ENCODE results near the gene INSC. TPM values are rescaled to one million over a fixed set of nuclear protein-coding genes. Genes with fewer than 3 reads are reported as not detected.

Gene INSC
- total and polyA plus RNA-seq, 9 of the 15 experiments (the other 6 are each of a cell fraction or from before 2014, with no cell fraction given) = not detected

DNA sequence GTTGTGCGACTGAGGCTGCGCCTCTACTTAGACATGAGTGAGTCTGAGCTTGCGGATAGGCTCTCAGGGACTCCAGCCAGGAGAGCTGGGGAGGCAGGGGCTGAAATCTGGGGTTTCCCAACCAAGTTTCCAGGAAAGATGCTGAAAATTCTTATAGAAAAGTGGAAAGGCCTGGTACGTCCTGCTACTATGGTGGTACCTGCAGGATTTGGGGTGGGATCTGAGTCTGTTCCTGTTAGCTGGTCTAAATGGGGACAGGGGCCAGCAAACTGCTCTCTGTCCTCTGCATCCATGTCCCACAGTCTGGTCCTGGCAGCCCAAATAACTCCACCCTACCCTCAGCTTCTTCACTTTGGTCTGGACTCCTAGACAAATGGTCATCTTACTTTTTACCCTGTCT, 86.9 kb downstream of the INSC start (continued):
- TF ChIP-seq ETV6 (IDR thresholded peaks at IDR 0.05; ENCODE audit: borderline replicate concordance in 1 of 2, low read depth in 2 of 2, low read length in 1 of 2) = no peak
- TF ChIP-seq ETV6 (CRISPR knock-in tag; IDR thresholded peaks at IDR 0.05; ENCODE audit: borderline replicate concordance) = no peak
- no peak for TF ChIP-seq BCOR (IDR thresholded peaks at IDR 0.05)
- TF ChIP-seq MTA1 (IDR thresholded peaks at IDR 0.05; ENCODE audit: borderline replicate concordance) = no peak
- no peak for TF ChIP-seq MTF1 (CRISPR knock-in tag; IDR thresholded peaks at IDR 0.05; ENCODE audit: borderline replicate concordance)
- TF ChIP-seq GABPA (tag; conservative IDR thresholded peaks at IDR 0.05; ENCODE audit: low read depth) = no peak
- no peak for TF ChIP-seq KDM2B (CRISPR knock-in tag; IDR thresholded peaks at IDR 0.05)
- no peak for TF ChIP-seq MEIS2 (IDR thresholded peaks at IDR 0.05; ENCODE audit: partially characterized antibody)
- TF ChIP-seq, protein P1, sequence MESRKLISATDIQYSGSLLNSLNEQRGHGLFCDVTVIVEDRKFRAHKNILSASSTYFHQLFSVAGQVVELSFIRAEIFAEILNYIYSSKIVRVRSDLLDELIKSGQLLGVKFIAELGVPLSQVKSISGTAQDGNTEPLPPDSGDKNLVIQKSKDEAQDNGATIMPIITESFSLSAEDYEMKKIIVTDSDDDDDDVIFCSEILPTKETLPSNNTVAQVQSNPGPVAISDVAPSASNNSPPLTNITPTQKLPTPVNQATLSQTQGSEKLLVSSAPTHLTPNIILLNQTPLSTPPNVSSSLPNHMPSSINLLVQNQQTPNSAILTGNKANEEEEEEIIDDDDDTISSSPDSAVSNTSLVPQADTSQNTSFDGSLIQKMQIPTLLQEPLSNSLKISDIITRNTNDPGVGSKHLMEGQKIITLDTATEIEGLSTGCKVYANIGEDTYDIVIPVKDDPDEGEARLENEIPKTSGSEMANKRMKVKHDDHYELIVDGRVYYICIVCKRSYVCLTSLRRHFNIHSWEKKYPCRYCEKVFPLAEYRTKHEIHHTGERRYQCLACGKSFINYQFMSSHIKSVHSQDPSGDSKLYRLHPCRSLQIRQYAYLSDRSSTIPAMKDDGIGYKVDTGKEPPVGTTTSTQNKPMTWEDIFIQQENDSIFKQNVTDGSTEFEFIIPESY (CRISPR knock-in tag; IDR thresholded peaks at IDR 0.05) = no peak
- no peak for TF ChIP-seq NONO (IDR thresholded peaks at IDR 0.05; ENCODE audit: low read depth in 2 of 2, low read length in 1 of 2)
- no peak for TF ChIP-seq ZNF408 (CRISPR knock-in tag; IDR thresholded peaks at IDR 0.05; ENCODE audit: low read depth)
